ENCODE measurements around the gene CTAGE1.
"Not testable (repeated sequence)": the region's sequence is repeated elsewhere in the genome, so short reads cannot be mapped to it uniquely, and the experiment has no call there.

CTAGE1 gene

DNA sequence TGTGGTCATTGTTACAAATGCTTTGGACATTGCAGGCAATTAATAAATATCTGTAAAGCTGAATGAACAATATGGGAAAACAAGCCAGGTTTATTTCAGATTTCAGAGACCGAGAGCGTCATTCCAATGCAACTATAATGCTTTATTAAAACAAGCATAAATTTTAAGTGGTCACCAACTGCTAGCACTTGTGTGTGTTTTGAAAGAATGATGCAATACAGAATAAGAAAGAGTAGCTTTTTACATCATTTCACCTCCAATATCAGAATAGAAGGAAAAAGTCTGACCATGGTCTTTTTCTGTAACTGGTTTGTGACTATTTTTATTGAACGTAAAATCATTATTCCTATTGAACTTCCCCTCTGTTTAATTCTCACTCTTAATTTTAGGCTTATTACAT, 7.6 kb downstream of the CTAGE1 start:
- Histone ChIP-seq H3K9me3 (ENCODE audit: low read length) (no peaks in the 10 kb centered on the region), H3K36me3 (ENCODE audit: insufficient read depth, low read length) (no peaks in the 10 kb centered on the region), H3K4me1 (ENCODE audit: insufficient read depth, low read length) (no peaks in the 10 kb centered on the region), H3K27ac (ENCODE audit: low read depth, low read length) (no peak overlapping the region), H3K9ac (ENCODE audit: low read length) (no peak overlapping the region), H3K4me3 (ENCODE audit: low read depth in 1 of 2, low read length in 2 of 2) (no peak overlapping the region), H3K27me3 (ENCODE audit: control insufficient read depth in 1 of 2, insufficient read depth in 2 of 2, low read length in 2 of 2) (no peaks in the 10 kb centered on the region)

DNA sequence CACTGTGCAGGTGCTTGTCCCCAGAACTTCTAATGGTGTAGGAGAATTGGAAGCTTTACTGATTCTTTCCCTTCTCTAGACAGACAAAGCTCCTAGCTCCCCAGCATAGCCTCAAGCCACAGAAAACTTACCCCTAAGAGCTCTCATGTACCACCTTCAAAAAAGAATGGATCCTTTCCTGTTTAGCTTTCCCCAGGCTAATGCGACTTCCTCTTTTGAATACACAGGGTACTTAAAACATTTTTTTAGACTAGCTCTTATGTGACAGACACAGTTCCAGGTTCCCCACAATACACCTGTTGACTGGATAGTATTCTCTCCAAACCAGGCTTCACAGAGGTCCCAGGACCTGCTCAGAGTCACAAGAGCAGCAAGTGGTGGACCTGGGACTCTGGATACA, 8.3 kb downstream of the CTAGE1 start:
- H3K4me1 ChIP-seq (ENCODE audit: insufficient read depth, low read length) = no peaks in the 10 kb centered on the region

DNA sequence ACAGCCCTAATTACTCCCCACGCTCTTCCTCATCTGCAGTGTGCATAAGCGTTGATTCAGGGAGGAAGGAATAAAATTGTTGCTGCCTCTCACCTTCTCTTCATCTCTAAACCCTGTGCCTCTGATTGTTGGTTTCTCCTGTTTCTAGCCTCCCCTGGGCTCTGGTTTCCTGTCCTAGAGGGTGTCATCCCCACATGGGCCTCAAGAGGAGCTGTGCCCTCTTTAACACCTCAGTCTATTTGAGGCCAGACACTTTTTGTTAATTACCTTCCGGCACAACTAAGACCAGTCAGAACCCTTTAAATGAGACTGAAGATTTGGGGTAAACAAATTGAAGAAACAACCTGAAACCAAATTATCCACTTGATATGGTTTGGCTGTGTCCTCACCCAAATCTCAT, 9.7 kb downstream of the CTAGE1 start:
- H3K27me3 ChIP-seq (ENCODE audit: control insufficient read depth in 1 of 2, insufficient read depth in 2 of 2, low read length in 2 of 2) = no peaks in the 10 kb centered on the region
- H3K9ac ChIP-seq (ENCODE audit: low read length) = no peak overlapping the region
- H3K9me3 ChIP-seq (ENCODE audit: low read length) = no peaks in the 10 kb centered on the region
- H3K4me3 ChIP-seq (ENCODE audit: low read depth in 1 of 2, low read length in 2 of 2) = no peak overlapping the region
- H3K36me3 ChIP-seq (ENCODE audit: insufficient read depth, low read length) = no peaks in the 10 kb centered on the region
- no peak overlapping the region for H3K27ac ChIP-seq (ENCODE audit: low read depth, low read length)
- H3K4me1 ChIP-seq (ENCODE audit: insufficient read depth, low read length) = no peaks in the 10 kb centered on the region

More for the DNA sequence above, 8.3 kb downstream of the CTAGE1 start:
- no peak overlapping the region for H3K4me3 ChIP-seq (ENCODE audit: low read depth in 1 of 2, low read length in 2 of 2)
- no peaks in the 10 kb centered on the region for H3K9me3 ChIP-seq (ENCODE audit: low read length)
- H3K9ac ChIP-seq (ENCODE audit: low read length) = no peak overlapping the region
- H3K36me3 ChIP-seq (ENCODE audit: insufficient read depth, low read length) = no peaks in the 10 kb centered on the region
- no peaks in the 10 kb centered on the region for H3K27me3 ChIP-seq (ENCODE audit: control insufficient read depth in 1 of 2, insufficient read depth in 2 of 2, low read length in 2 of 2)
- no peak overlapping the region for H3K27ac ChIP-seq (ENCODE audit: low read depth, low read length)

DNA sequence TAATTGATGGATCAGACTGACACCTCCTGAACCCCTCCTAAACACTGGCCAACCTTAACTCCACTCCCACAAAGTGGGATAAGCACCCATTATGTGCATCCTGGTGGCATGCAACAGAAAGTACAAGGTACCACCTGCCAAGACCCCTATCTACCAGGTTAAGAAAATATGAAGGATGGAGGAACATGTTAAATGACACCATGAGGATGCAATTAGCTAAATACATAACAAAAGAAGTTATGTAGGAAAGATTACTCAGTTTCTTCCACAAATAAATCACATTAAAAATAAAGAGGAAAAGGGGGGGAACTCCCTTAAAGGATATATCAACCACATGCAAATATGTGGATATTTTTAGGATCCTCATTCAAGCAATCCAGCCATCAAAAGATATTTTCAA, 12.6 kb downstream of the CTAGE1 start:
- Histone ChIP-seq H3K27ac (ENCODE audit: low read depth, low read length) (no peak overlapping the region), H3K9me3 (ENCODE audit: low read length) (no peaks in the 10 kb centered on the region)

DNA sequence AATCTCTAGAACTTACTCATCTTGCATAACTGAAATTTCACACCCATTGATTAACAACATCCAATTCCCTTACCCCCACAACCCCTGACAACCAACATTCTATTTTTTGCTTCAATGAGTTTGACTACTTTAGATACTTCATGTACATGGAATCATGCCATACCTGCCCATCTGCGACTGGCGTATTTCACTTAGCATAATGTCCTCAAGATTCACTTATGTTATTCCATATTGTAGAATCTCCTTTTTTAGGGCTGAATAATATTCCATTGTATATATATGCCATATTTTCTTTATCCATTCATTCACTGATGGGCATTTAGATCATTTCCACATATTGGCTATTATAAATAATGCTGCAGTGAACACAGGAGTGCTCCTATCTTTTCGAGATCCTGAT, 13.8 kb downstream of the CTAGE1 start:
- no peaks in the 10 kb centered on the region for H3K4me1 ChIP-seq (ENCODE audit: insufficient read depth, low read length)
- H3K27me3 ChIP-seq (ENCODE audit: control insufficient read depth in 1 of 2, insufficient read depth in 2 of 2, low read length in 2 of 2) = no peaks in the 10 kb centered on the region
- no peak overlapping the region for H3K9ac ChIP-seq (ENCODE audit: low read length)
- H3K27ac ChIP-seq (ENCODE audit: low read depth, low read length) = no peak overlapping the region
- no peaks in the 10 kb centered on the region for H3K36me3 ChIP-seq (ENCODE audit: insufficient read depth, low read length)
- H3K9me3 ChIP-seq (ENCODE audit: low read length) = no peaks in the 10 kb centered on the region
- H3K4me3 ChIP-seq (ENCODE audit: low read depth in 1 of 2, low read length in 2 of 2) = no peak overlapping the region

More for the DNA sequence above, 12.6 kb downstream of the CTAGE1 start:
- H3K36me3 ChIP-seq (ENCODE audit: insufficient read depth, low read length) = no peaks in the 10 kb centered on the region
- no peak overlapping the region for H3K9ac ChIP-seq (ENCODE audit: low read length)
- H3K4me1 ChIP-seq (ENCODE audit: insufficient read depth, low read length) = no peaks in the 10 kb centered on the region
- no peak overlapping the region for H3K4me3 ChIP-seq (ENCODE audit: low read depth in 1 of 2, low read length in 2 of 2)
- no peaks in the 10 kb centered on the region for H3K27me3 ChIP-seq (ENCODE audit: control insufficient read depth in 1 of 2, insufficient read depth in 2 of 2, low read length in 2 of 2)

DNA sequence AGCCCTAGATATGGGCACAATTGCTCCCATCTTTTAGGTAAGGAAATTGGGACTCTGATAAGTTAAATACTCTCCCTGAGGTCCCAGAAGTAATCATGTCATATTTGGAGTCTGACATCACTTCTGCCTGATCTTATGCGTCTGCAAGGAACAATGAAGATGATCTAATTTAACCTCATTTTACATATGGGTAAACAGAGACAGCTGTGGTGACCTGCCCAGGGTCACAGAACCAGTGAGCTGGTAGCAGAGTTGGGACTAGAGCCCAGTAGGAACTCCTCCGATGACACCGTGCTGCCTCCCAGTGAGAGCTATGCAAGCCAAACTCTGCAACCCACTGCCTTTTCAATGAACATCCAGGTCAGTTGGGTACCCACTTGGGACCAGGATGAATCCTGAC, 17.8 kb downstream of the CTAGE1 start:
- H3K9ac ChIP-seq (ENCODE audit: low read length) = no peak overlapping the region
- no peaks in the 10 kb centered on the region for H3K27me3 ChIP-seq (ENCODE audit: control insufficient read depth in 1 of 2, insufficient read depth in 2 of 2, low read length in 2 of 2)
- H3K4me3 ChIP-seq (ENCODE audit: low read depth in 1 of 2, low read length in 2 of 2) = no peak overlapping the region
- no peaks in the 10 kb centered on the region for H3K9me3 ChIP-seq (ENCODE audit: low read length)
- no peaks in the 10 kb centered on the region for H3K36me3 ChIP-seq (ENCODE audit: insufficient read depth, low read length)
- H3K27ac ChIP-seq (ENCODE audit: low read depth, low read length) = no peak overlapping the region
- no peaks in the 10 kb centered on the region for H3K4me1 ChIP-seq (ENCODE audit: insufficient read depth, low read length)

DNA sequence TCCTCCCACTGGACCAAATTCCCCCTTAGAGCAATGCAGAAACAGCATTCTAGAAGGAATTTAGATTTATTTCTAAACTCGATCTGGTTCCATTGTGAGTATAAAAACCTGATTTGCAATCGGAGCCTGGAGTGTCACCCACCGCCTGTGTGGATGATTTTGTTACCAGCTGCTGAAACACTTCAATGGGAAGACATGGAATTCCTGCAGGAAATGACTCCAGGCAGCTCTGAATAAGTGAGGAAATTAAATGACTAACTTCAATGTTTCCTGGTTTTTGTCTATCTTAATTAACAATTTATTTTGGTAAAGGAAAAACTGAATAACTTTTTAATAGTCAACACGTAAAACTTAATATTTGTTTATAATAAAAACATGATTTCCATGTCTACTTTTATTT, 19.3 kb downstream of the CTAGE1 start:
- Histone ChIP-seq H3K27me3 (ENCODE audit: control insufficient read depth in 1 of 2, insufficient read depth in 2 of 2, low read length in 2 of 2) (no peaks in the 10 kb centered on the region), H3K36me3 (ENCODE audit: insufficient read depth, low read length) (no peaks in the 10 kb centered on the region), H3K27ac (ENCODE audit: low read depth, low read length) (no peak overlapping the region), H3K4me1 (ENCODE audit: insufficient read depth, low read length) (no peaks in the 10 kb centered on the region), H3K4me3 (ENCODE audit: low read depth in 1 of 2, low read length in 2 of 2) (no peak overlapping the region), H3K9me3 (ENCODE audit: low read length) (no peaks in the 10 kb centered on the region), H3K9ac (ENCODE audit: low read length) (no peak overlapping the region)

DNA sequence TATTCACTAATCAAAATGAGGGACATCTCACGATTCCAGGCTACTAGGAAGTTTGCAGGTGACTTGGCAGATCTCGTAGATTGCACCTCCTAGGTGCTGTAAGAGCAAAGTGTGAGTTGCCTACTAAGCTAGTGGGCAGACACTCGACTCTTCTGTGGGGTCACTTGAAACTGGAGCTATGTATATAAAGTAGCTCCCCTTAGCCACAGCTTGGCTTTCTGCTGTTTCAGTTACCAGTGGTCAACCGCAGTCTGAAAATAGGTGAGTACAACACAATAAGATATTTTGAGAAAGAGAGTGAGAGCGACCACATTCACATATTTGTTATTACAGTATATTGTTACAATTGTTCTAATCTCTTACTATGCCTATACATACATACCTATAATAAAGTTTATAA, 23.3 kb downstream of the CTAGE1 start:
- Histone ChIP-seq H3K9me3 (ENCODE audit: low read length) (no peaks in the 10 kb centered on the region), H3K27ac (ENCODE audit: low read depth, low read length) (no peak overlapping the region), H3K36me3 (ENCODE audit: insufficient read depth, low read length) (no peaks in the 10 kb centered on the region), H3K27me3 (ENCODE audit: control insufficient read depth in 1 of 2, insufficient read depth in 2 of 2, low read length in 2 of 2) (no peaks in the 10 kb centered on the region), H3K4me1 (ENCODE audit: insufficient read depth, low read length) (no peaks in the 10 kb centered on the region), H3K9ac (ENCODE audit: low read length) (no peak overlapping the region), H3K4me3 (ENCODE audit: low read depth in 1 of 2, low read length in 2 of 2) (no peak overlapping the region)

DNA sequence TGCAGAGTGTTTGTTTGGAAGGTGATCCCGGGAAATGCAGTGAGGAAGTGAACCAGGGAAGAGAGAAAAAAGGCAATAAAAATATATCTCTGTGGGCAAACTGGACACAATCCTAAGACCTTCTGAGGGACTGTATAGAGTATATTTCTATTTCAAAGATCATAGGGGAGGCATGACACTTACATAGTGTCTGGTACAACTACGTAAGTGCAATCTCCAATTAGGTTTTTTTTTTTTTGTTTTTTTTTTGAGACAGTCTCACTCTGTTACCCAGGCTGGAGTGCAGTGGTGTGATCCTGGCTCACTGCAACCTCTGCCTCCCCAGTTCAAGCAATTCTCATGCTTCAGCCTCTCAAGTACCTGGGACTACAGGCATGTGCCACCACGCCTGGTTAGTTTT, 24.6 kb downstream of the CTAGE1 start:
- H3K36me3 ChIP-seq (ENCODE audit: insufficient read depth, low read length); H3K9me3 ChIP-seq (ENCODE audit: low read length); H3K4me1 ChIP-seq (ENCODE audit: insufficient read depth, low read length); H3K27ac ChIP-seq (ENCODE audit: low read depth, low read length); H3K4me3 ChIP-seq (ENCODE audit: low read depth in 1 of 2, low read length in 2 of 2); H3K27me3 ChIP-seq (ENCODE audit: control insufficient read depth in 1 of 2, insufficient read depth in 2 of 2, low read length in 2 of 2); H3K9ac ChIP-seq (ENCODE audit: low read length): not testable (repeated sequence)

DNA sequence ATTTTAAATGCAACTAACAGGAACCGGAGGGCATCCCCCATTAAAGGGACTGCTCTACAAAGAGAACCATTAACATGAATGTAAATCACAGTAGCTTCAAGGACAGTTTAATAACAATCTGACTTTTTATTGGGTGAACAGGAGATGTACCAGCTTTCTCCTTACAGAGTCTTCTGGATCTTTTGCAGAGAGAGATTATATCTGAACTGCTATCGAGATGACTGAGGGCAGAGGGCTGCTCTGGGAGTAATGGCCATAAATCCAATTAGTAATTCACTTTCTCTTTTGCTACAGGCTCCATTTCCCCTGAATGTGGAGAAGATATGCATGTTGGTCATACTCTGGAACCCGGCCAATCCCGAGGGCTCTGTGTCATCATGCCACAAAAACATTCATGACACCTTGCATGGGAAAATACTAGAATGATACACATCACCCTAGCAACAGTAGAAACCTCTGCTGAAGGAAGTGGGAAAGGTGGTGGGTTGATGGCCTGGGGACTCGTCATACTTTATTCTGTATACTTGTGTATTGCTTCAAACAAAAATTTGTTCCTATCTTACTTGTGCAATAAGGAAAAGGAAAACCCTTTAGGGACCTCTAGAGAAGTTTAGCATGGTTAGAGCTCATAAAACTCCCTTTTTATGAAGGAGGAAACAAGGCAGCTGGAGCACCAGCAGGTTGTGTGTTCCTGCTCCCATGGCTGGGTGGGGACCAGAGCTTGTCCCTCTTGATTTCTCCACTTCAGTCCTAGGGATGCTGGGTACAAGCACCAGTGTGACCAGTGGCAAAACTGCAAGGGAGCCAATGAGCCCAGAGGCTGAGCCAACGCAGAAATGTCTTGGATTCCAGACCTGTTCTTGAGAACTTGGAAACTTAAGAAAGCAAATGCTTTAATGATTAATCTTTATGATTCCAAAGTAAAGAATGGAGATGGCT, 26.0 kb downstream of the CTAGE1 start:
- Histone ChIP-seq H3K4me1 (ENCODE audit: insufficient read depth, low read length) (no peaks in the 10 kb centered on the region), H3K9ac (ENCODE audit: low read length) (no peak overlapping the region), H3K4me3 (ENCODE audit: low read depth in 1 of 2, low read length in 2 of 2) (no peak overlapping the region), H3K36me3 (ENCODE audit: insufficient read depth, low read length) (no peaks in the 10 kb centered on the region), H3K9me3 (ENCODE audit: low read length) (no peaks in the 10 kb centered on the region), H3K27ac (ENCODE audit: low read depth, low read length) (no peak overlapping the region), H3K27me3 (ENCODE audit: control insufficient read depth in 1 of 2, insufficient read depth in 2 of 2, low read length in 2 of 2) (no peaks in the 10 kb centered on the region)

DNA sequence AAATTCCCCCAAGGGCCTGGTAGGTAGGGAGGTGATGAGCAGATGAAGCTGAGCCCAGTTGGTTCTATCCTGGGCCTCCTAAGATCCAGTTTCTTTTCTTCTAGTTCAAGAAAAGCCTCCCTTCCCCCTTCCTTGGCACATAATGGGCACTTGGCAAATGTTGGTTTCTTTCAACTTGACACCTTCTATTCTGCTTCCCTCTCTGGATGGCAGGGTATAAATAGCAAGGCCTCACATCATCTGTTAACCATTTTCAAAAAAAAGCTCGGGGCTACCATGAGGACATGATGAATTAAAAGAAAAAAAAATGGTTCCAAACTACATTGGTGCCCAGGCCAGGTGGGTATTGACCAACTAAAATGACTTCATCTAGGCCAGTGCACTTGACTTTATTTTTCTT, 29.9 kb downstream of the CTAGE1 start:
- Histone ChIP-seq H3K4me1 (ENCODE audit: insufficient read depth, low read length) (no peaks in the 10 kb centered on the region), H3K27ac (ENCODE audit: low read depth, low read length) (no peak overlapping the region), H3K9ac (ENCODE audit: low read length) (no peak overlapping the region), H3K36me3 (ENCODE audit: insufficient read depth, low read length) (no peaks in the 10 kb centered on the region), H3K9me3 (ENCODE audit: low read length) (no peaks in the 10 kb centered on the region), H3K27me3 (ENCODE audit: control insufficient read depth in 1 of 2, insufficient read depth in 2 of 2, low read length in 2 of 2) (no peaks in the 10 kb centered on the region), H3K4me3 (ENCODE audit: low read depth in 1 of 2, low read length in 2 of 2) (no peak overlapping the region)

DNA sequence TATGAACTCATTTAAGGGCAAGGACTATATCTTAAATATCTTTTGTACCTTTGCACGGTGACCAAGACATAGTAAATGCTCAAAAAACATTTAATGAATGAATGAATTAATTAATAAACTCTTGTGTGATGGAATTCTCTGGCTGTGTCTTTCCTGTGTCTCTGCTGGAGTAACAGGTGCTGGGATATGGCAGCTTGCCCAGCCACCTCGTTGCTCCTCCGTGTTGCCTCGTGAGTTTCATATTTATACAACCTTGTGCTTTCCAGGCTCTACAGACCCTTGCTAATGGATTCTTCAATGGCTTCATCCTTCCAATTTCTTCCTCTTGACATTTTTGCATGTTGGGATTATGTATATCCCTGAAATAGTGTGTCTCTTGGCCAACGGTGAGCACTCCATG, 30.4 kb downstream of the CTAGE1 start:
- Histone ChIP-seq H3K27ac (ENCODE audit: low read depth, low read length) (no peak overlapping the region), H3K4me1 (ENCODE audit: insufficient read depth, low read length) (no peaks in the 10 kb centered on the region), H3K9me3 (ENCODE audit: low read length) (no peaks in the 10 kb centered on the region), H3K9ac (ENCODE audit: low read length) (no peak overlapping the region), H3K4me3 (ENCODE audit: low read depth in 1 of 2, low read length in 2 of 2) (no peak overlapping the region), H3K27me3 (ENCODE audit: control insufficient read depth in 1 of 2, insufficient read depth in 2 of 2, low read length in 2 of 2) (no peaks in the 10 kb centered on the region), H3K36me3 (ENCODE audit: insufficient read depth, low read length) (no peaks in the 10 kb centered on the region)

Measured in muscle layer of colon (tissue), 2 donors.